ENCODE data around the gene TBX10.

Gene TBX10

DNA sequence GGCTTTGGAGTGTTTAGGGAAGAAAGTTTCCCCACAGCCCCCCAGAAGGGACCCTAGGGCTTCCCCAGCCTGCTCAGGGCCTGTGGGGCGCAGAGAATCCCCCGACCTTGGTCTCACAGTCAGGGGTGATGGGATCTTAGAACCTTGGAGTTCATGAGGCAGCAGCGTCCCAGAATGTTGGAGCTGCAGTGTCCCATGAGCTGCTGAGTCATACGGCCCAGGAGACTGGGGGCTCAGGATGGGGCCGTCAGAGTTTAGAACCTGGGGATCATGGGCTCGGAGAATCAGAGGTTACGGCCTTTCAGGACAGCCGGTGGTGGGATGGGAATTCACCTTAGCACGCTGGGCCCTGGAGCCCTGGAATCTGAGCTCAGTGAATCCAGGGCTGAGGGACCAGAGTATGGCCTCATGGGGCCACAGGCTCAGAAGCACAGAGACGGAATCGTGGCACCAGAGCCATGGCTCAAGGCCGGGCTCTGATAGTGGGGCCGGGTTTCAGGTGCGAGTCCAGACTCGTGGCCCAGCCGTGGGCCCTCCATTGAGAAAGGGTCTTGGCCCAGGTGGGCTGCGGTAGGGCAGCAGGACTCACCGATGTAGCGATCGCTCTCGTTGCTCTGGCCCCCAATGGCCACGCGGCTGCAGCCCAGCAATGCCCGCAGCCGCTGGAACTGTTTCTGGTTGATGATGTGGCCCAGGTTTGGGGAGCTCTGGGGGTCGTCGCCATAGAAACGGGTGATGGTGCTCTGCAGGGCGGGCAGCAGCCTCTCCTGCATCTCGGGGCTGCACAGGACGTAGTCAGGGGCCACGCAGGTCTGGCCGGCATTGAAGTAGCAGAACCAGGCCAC lies 25.4 kb upstream of the TBX10 start:
- Histone ChIP-seq H3K4me1 (ENCODE audit: insufficient read depth, low read length) (peaks cover 36% of the 10 kb centered on the region), H3K79me2 (ENCODE audit: insufficient read depth, low read length) (peaks cover 27% of the 10 kb centered on the region), H2AFZ (ENCODE audit: low read depth, low read length) (no peak overlapping the region), H3K27ac (ENCODE audit: low read length) (peak overlapping the region; percentile 44), H3K4me2 (ENCODE audit: insufficient read depth, low read length) (no peak overlapping the region), H3K36me3 (ENCODE audit: insufficient read depth, low read length) (no peaks in the 10 kb centered on the region), H3K4me3 (ENCODE audit: low read depth in 1 of 2, low read length in 2 of 2) (no peak overlapping the region), H3K9ac (ENCODE audit: low read depth, low read length) (no peak overlapping the region), H4K20me1 (ENCODE audit: insufficient read depth, low read length) (no peaks in the 10 kb centered on the region), H3K9me3 (ENCODE audit: insufficient read depth, low read length, severe bottlenecking) (no peaks in the 10 kb centered on the region), H3K27me3 (ENCODE audit: insufficient read depth, low read length, poor library complexity) (no peaks in the 10 kb centered on the region)
- no peak for TF ChIP-seq EZH2 (IDR thresholded peaks at IDR 0.05; ENCODE audit: borderline replicate concordance, low read depth, low read length, severe bottlenecking)
- TF ChIP-seq CTCF (IDR thresholded peaks at IDR 0.05; ENCODE audit: borderline replicate concordance, extremely low read depth, low read length, poor library complexity, severe bottlenecking), result no peak
- DNase-seq (no peak), ATAC-seq (ENCODE audit: insufficient read depth, low read depth) (no peak)

GRCh38 chr11:67664213-67664585 lies 24.6 kb upstream of the TBX10 start:
- Histone ChIP-seq H3K79me2 (ENCODE audit: insufficient read depth, low read length) (peaks cover 23% of the 10 kb centered on the region), H3K36me3 (ENCODE audit: insufficient read depth, low read length) (no peaks in the 10 kb centered on the region), H3K27ac (ENCODE audit: low read length) (peak overlapping the region; percentile 44; the same call in 1 of the 2 replicates), H2AFZ (ENCODE audit: low read depth, low read length) (no peak overlapping the region), H3K4me1 (ENCODE audit: insufficient read depth, low read length) (peaks cover 30% of the 10 kb centered on the region), H3K27me3 (ENCODE audit: insufficient read depth, low read length, poor library complexity) (no peaks in the 10 kb centered on the region), H3K9ac (ENCODE audit: low read depth, low read length) (no peak overlapping the region), H3K4me2 (ENCODE audit: insufficient read depth, low read length) (no peak overlapping the region), H4K20me1 (ENCODE audit: insufficient read depth, low read length) (no peaks in the 10 kb centered on the region), H3K4me3 (ENCODE audit: low read depth in 1 of 2, low read length in 2 of 2) (no peak overlapping the region), H3K9me3 (ENCODE audit: insufficient read depth, low read length, severe bottlenecking) (no peaks in the 10 kb centered on the region)
- ATAC-seq (ENCODE audit: insufficient read depth, low read depth), result no peak
- TF ChIP-seq CTCF (IDR thresholded peaks at IDR 0.05; ENCODE audit: borderline replicate concordance, extremely low read depth, low read length, poor library complexity, severe bottlenecking) (no peak), EZH2 (IDR thresholded peaks at IDR 0.05; ENCODE audit: borderline replicate concordance, low read depth, low read length, severe bottlenecking) (no peak)
- DNase-seq, result no peak

GRCh38 chr11:67663532-67664212 lies 24.1 kb upstream of the TBX10 start:
- Histone ChIP-seq H3K27me3 (ENCODE audit: insufficient read depth, low read length, poor library complexity) (no peaks in the 10 kb centered on the region), H3K9ac (ENCODE audit: low read depth, low read length) (no peak overlapping the region), H2AFZ (ENCODE audit: low read depth, low read length) (no peak overlapping the region), H3K27ac (ENCODE audit: low read length) (peak overlapping the region; percentile 44; the same call in 1 of the 2 replicates), H3K4me3 (ENCODE audit: low read depth in 1 of 2, low read length in 2 of 2) (no peak overlapping the region), H4K20me1 (ENCODE audit: insufficient read depth, low read length) (no peaks in the 10 kb centered on the region), H3K4me2 (ENCODE audit: insufficient read depth, low read length) (no peak overlapping the region), H3K9me3 (ENCODE audit: insufficient read depth, low read length, severe bottlenecking) (no peaks in the 10 kb centered on the region), H3K4me1 (ENCODE audit: insufficient read depth, low read length) (peaks cover 28% of the 10 kb centered on the region), H3K36me3 (ENCODE audit: insufficient read depth, low read length) (no peaks in the 10 kb centered on the region), H3K79me2 (ENCODE audit: insufficient read depth, low read length) (peaks cover 18% of the 10 kb centered on the region)
- no peak for ATAC-seq (ENCODE audit: insufficient read depth, low read depth)
- DNase-seq, result no peak
- no peak for TF ChIP-seq CTCF (IDR thresholded peaks at IDR 0.05; ENCODE audit: borderline replicate concordance, extremely low read depth, low read length, poor library complexity, severe bottlenecking)
- no peak for TF ChIP-seq EZH2 (IDR thresholded peaks at IDR 0.05; ENCODE audit: borderline replicate concordance, low read depth, low read length, severe bottlenecking)

Data from DND-41 (cell line).